OCI-LY7 (cell line): ENCODE data around the gene CYP24A1. TPM values are rescaled to one million over a fixed set of nuclear protein-coding genes. Genes with fewer than 3 reads are reported as not detected.

Source experiments
- BruUV-seq: library from RNA; stranded (reverse); fragments of 400-500 nt; replicated peaks from 2 replicates; lab custom pipeline; 2021; lab: Mats Ljungman, UMichigan
- CTCF ChIA-PET: fragments of 300-600 bp; sonication (Branson Sonifier 250); formaldehyde crosslinking; loops from one replicate; lab custom pipeline; 2022; ENCODE audit warnings: antibody characterized with exemption; ENCODE audit not compliant: unreplicated experiment; lab: Charles Lee
- POLR2A ChIA-PET: fragments of 300-600 bp; sonication (Branson Sonifier 250); formaldehyde crosslinking; loops from one replicate; lab custom pipeline; 2022; ENCODE audit warnings: antibody characterized with exemption; lab: Charles Lee
- DNase-seq: peaks from one replicate; pipeline ENCODE4 v3.0.0-alpha.2; 2015; ENCODE audit warnings: low spot score
- H2AFZ ChIP-seq: fragments of 200-600 bp; sonication (generic), shearing (Covaris generic); 2 replicates; pipeline ENCODE4 v1.6.1; 2014; ENCODE audit warnings: mild to moderate bottlenecking, antibody characterized with exemption, low read length, moderate library complexity
- H3K27ac ChIP-seq: fragments of 200-600 bp; sonication (generic); 2 replicates; pipeline ENCODE4 v1.5.1; 2014; ENCODE audit warnings: mixed run types, low read depth, mild to moderate bottlenecking, moderate library complexity, low read length, inconsistent platforms; ENCODE audit not compliant: poor library complexity, severe bottlenecking
- H3K36me3 ChIP-seq: fragments of 200-600 bp; sonication (generic); 2 replicates; pipeline ENCODE4 v1.6.1; 2014; ENCODE audit warnings: mild to moderate bottlenecking, antibody characterized with exemption, low read length, moderate library complexity, mixed read lengths; ENCODE audit not compliant: insufficient read depth
- H3K4me1 ChIP-seq: fragments of 200-600 bp; sonication (generic); 2 replicates; pipeline ENCODE4 v1.5.1; 2014; ENCODE audit warnings: mild to moderate bottlenecking, low read length; ENCODE audit not compliant: insufficient read depth, poor library complexity, severe bottlenecking
- H3K4me2 ChIP-seq: fragments of 200-600 bp; sonication (generic); 2 replicates; pipeline ENCODE4 v1.6.1; 2014; ENCODE audit warnings: mild to moderate bottlenecking, low read length
- H3K4me3 ChIP-seq: fragments of 200-600 bp; sonication (generic); 2 replicates; pipeline ENCODE4 v1.5.1; 2014; ENCODE audit warnings: mild to moderate bottlenecking, low read depth, low read length; ENCODE audit not compliant: poor library complexity, severe bottlenecking
- H3K79me2 ChIP-seq: fragments of 200-600 bp; sonication (generic); 2 replicates; pipeline ENCODE4 v1.6.1; 2016; ENCODE audit warnings: low read depth, mild to moderate bottlenecking, low read length, moderate library complexity, mixed read lengths; ENCODE audit not compliant: insufficient read depth
- H3K9me2 ChIP-seq: fragments of 200-600 bp; sonication (generic); 2 replicates; pipeline ENCODE4 v1.6.1; 2016; ENCODE audit warnings: mild to moderate bottlenecking, low read length, mixed read lengths; ENCODE audit not compliant: insufficient read depth
- H3K9me3 ChIP-seq: fragments of 200-600 bp; sonication (generic); 2 replicates; pipeline ENCODE4 v1.6.1; 2014; ENCODE audit warnings: mild to moderate bottlenecking, mixed run types, low read length, mixed read lengths
- H4K20me1 ChIP-seq: fragments of 200-600 bp; sonication (generic); 2 replicates; pipeline ENCODE4 v1.6.1; 2014; ENCODE audit warnings: mild to moderate bottlenecking, antibody characterized with exemption, low read length, moderate library complexity, mixed read lengths; ENCODE audit not compliant: insufficient read depth
- EZH2phosphoT487 ChIP-seq: fragments of 200-600 bp; sonication (generic); IDR thresholded peaks from 2 replicates; pipeline ENCODE4 v1.6.1; 2018; ENCODE audit warnings: low read depth, borderline replicate concordance, mild to moderate bottlenecking, mixed run types, antibody characterized with exemption, low read length, moderate library complexity, mixed read lengths
- intact Hi-C: fragments of 100-400 bp; cut with micrococcal nuclease; formaldehyde crosslinking; loops from one replicate; pipeline ENCODE4 v1.10.0; 2022; ENCODE audit not compliant: unreplicated experiment
- total RNA-seq, 2 experiments: library from RNA; depleted of rRNA in 1 of 2; stranded (reverse); fragments of >200 nt in 1 of 2; shearing (Covaris generic) in 1 of 2; gene quantifications; 2 replicates each; pipeline ENCODE4 v1.2.3, GENCODE V29; 2014 to 2022
- TF ChIP-seq, protein P1 (sequence below): fragments of 200-600 bp; sonication (generic); conservative IDR thresholded peaks from 2 replicates; pipeline ENCODE4 v1.5.1; 2014; ENCODE audit warnings: mild to moderate bottlenecking, antibody characterized with exemption, low read length, moderate library complexity, mixed read lengths

The CYP24A1 gene
- total RNA-seq, 2 experiments from 2014 or later = not detected

GRCh38 chr20:54140927-54141566 lies 32.7 kb downstream of the CYP24A1 start:
- ChIA-PET CTCF (interaction anchor here (0.5 kb wide), 1 partner anchor 1491 kb away, joined by 4 read pairs; no protein-coding TSS in a partner anchor), POLR2A (no interaction called here)
- no peak for TF ChIP-seq EZH2phosphoT487
- TF ChIP-seq, protein P1, sequence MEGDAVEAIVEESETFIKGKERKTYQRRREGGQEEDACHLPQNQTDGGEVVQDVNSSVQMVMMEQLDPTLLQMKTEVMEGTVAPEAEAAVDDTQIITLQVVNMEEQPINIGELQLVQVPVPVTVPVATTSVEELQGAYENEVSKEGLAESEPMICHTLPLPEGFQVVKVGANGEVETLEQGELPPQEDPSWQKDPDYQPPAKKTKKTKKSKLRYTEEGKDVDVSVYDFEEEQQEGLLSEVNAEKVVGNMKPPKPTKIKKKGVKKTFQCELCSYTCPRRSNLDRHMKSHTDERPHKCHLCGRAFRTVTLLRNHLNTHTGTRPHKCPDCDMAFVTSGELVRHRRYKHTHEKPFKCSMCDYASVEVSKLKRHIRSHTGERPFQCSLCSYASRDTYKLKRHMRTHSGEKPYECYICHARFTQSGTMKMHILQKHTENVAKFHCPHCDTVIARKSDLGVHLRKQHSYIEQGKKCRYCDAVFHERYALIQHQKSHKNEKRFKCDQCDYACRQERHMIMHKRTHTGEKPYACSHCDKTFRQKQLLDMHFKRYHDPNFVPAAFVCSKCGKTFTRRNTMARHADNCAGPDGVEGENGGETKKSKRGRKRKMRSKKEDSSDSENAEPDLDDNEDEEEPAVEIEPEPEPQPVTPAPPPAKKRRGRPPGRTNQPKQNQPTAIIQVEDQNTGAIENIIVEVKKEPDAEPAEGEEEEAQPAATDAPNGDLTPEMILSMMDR = no peak
- intact Hi-C loops = no loop called here
- BruUV-seq = no TSS peak
- H3K27ac ChIP-seq = no peak overlapping the region
- H3K9me3 ChIP-seq = no peaks in the 10 kb centered on the region
- H3K36me3 ChIP-seq = no peaks in the 10 kb centered on the region
- H2AFZ ChIP-seq = no peak overlapping the region
- H3K4me2 ChIP-seq = no peak overlapping the region
- no peak for DNase-seq
- H3K4me1 ChIP-seq = no peaks in the 10 kb centered on the region
- H4K20me1 ChIP-seq = no peaks in the 10 kb centered on the region
- H3K9me2 ChIP-seq = no peaks in the 10 kb centered on the region
- H3K79me2 ChIP-seq = no peaks in the 10 kb centered on the region
- no peak overlapping the region for H3K4me3 ChIP-seq

DNA sequence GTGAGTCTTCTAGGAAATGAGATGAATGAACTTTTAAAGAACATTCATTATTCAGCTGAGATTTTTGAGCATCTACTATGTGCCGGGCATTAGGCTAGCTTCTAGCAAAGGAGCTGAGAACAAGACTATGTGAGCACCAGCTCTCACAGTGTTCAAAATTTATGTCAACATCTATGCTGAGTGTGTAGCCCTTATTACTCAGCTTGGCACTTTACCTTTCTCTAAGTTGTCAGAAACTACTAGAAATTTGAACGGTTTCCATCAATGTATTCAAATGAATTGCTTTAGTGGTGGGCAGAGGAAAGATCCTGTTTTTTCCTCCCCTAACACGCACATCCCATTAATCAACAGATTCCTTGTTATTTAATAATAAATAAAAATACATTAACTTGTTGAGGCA lies 33.3 kb downstream of the CYP24A1 start:
- Histone ChIP-seq H3K9me2 (no peaks in the 10 kb centered on the region), H3K4me3 (no peak overlapping the region), H3K4me2 (no peak overlapping the region), H3K79me2 (no peaks in the 10 kb centered on the region), H4K20me1 (no peaks in the 10 kb centered on the region), H3K4me1 (no peaks in the 10 kb centered on the region), H3K9me3 (no peaks in the 10 kb centered on the region), H3K27ac (no peak overlapping the region), H2AFZ (no peak overlapping the region), H3K36me3 (no peaks in the 10 kb centered on the region)
- CTCF ChIA-PET = no interaction called here
- intact Hi-C loops = no loop called here
- DNase-seq = no peak
- POLR2A ChIA-PET = no interaction called here
- TF ChIP-seq EZH2phosphoT487 = no peak
- TF ChIP-seq, protein P1 = no peak
- BruUV-seq = no TSS peak

GRCh38 chr20:54140067-54140466 lies 33.7 kb downstream of the CYP24A1 start:
- H3K4me1 ChIP-seq = no peaks in the 10 kb centered on the region
- no peak for DNase-seq
- no peaks in the 10 kb centered on the region for H4K20me1 ChIP-seq
- H3K27ac ChIP-seq = no peak overlapping the region
- no peaks in the 10 kb centered on the region for H3K9me2 ChIP-seq
- no peak overlapping the region for H3K4me3 ChIP-seq
- TF ChIP-seq, protein P1 = no peak
- TF ChIP-seq EZH2phosphoT487 = no peak
- intact Hi-C loops = no loop called here
- ChIA-PET CTCF (no interaction called here), POLR2A (no interaction called here)
- no peaks in the 10 kb centered on the region for H3K79me2 ChIP-seq
- no TSS peak for BruUV-seq
- no peaks in the 10 kb centered on the region for H3K36me3 ChIP-seq
- no peaks in the 10 kb centered on the region for H3K9me3 ChIP-seq
- no peak overlapping the region for H2AFZ ChIP-seq
- no peak overlapping the region for H3K4me2 ChIP-seq
